Stimulated activated CD8-positive, alpha-beta memory T cell treated with anti-CD3 and anti-CD28 coated beads, Interleukin-15, amount 100 ng/mL, for 4 hours (primary cell): ENCODE results near the gene GPR162.

ENCODE experiments used
- DNase-seq, 2 donors: peaks; one replicate each; pipeline ENCODE4 v3.0.0-alpha.2; 2020; ENCODE audit warnings: low read depth in 2 of 2

GPR162 gene

GRCh38 chr12:6786416-6787094 lies 35.1 kb upstream of the GPR162 start:
- DNase-seq = no peak

GRCh38 chr12:6787309-6787708 lies 34.3 kb upstream of the GPR162 start:
- DNase-seq = no peak

GRCh38 chr12:6788972-6789924 lies 32.4 kb upstream of the GPR162 start, which contains the start of gene CD4:
CD4 (plus strand) TSS chr12:6789528; CDS start chr12:6800139, 10,611 bp downstream.
- DNase-seq = no peak

- DNase-seq = no peak
These were observed 31.0 kb upstream of the GPR162 start for GRCh38 chr12:6790496-6791150.

GRCh38 chr12:6791931-6792520 lies 29.6 kb upstream of the GPR162 start:
- DNase-seq = no peak

- DNase-seq = no peak
These were observed 29.0 kb upstream of the GPR162 start for GRCh38 chr12:6792522-6793201.

GRCh38 chr12:6795088-6795487 lies 26.5 kb upstream of the GPR162 start:
- DNase-seq = no peak

GRCh38 chr12:6796576-6796975 lies 25.0 kb upstream of the GPR162 start:
- no peak for DNase-seq

GRCh38 chr12:6799147-6799546 lies 22.5 kb upstream of the GPR162 start:
- DNase-seq = no peak

- DNase-seq = no peak
These were observed 14.5 kb upstream of the GPR162 start for GRCh38 chr12:6807170-6807569.

GRCh38 chr12:6809056-6809455 lies 12.6 kb upstream of the GPR162 start:
- no peak for DNase-seq

- DNase-seq = no peak
These were observed 10.9 kb upstream of the GPR162 start for GRCh38 chr12:6810758-6811157.

GRCh38 chr12:6813363-6813762 lies 8.3 kb upstream of the GPR162 start:
- DNase-seq = no peak

- DNase-seq = no peak
These were observed 5.0 kb upstream of the GPR162 start for GRCh38 chr12:6816598-6816997.

- DNase-seq = no peak
These were observed 4.5 kb upstream of the GPR162 start for GRCh38 chr12:6817098-6817497.

GRCh38 chr12:6817662-6818157 lies 3.9 kb upstream of the GPR162 start:
- no peak for DNase-seq

GRCh38 chr12:6818222-6818621 lies 3.4 kb upstream of the GPR162 start:
- no peak for DNase-seq

- no peak for DNase-seq
These were observed 3.0 kb upstream of the GPR162 start for GRCh38 chr12:6818645-6819044.

- DNase-seq = no peak
These were observed 2.3 kb upstream of the GPR162 start for GRCh38 chr12:6819106-6820030.

- DNase-seq = no peak
These were observed 1.5 kb upstream of the GPR162 start for GRCh38 chr12:6820166-6820565.
